H1 (cell line): ENCODE data around the gene SMAD7. TPM values are rescaled to one million over a fixed set of nuclear protein-coding genes. Genes with fewer than 3 reads are reported as not detected.
"Not testable (repeated sequence)": the region's sequence is repeated elsewhere in the genome, so short reads cannot be mapped to it uniquely, and the experiment has no call there.

Experiments
- CTCF ChIA-PET: fragments of 300-600 bp; sonication (Branson Sonifier 250); formaldehyde crosslinking; loops from one replicate; lab custom pipeline; 2021; ENCODE audit not compliant: partially characterized antibody; lab: Charles Lee
- POLR2A ChIA-PET: fragments of 300-600 bp; sonication (Branson Sonifier 250); formaldehyde crosslinking; loops from one replicate; lab custom pipeline; 2021; ENCODE audit warnings: inconsistent platforms; ENCODE audit not compliant: partially characterized antibody; lab: Charles Lee
- DNase-seq, 2 experiments: peaks; one replicate each; pipeline versions ENCODE4 v3.0.0 to v3.0.0-alpha.2; 2010 to 2022; ENCODE audit warnings: low spot score in 2 of 2, low read depth in 1 of 2, mixed read lengths in 1 of 2
- FAIRE-seq: peaks from 2 replicates; lab custom pipeline; 2011; peaks lifted over from hg19 to GRCh38; lab: Jason Lieb, UNC
- H2AFZ ChIP-seq: 2 replicates; pipeline ENCODE4 v1.8.1; 2012; ENCODE audit warnings: low read length, inconsistent platforms
- H2AK5ac ChIP-seq: 2 replicates; pipeline ENCODE4 v1.6.1; 2013; ENCODE audit warnings: low read depth, low read length
- H2BK120ac ChIP-seq: replicated peaks from 2 replicates; pipeline ENCODE3; 2013; ENCODE audit warnings: low read depth, low read length, inconsistent platforms
- H2BK12ac ChIP-seq: 2 replicates; pipeline ENCODE4 v1.6.1; 2013; ENCODE audit warnings: low read depth, low read length
- H2BK15ac ChIP-seq: 2 replicates; pipeline ENCODE4 v1.6.1; 2013; ENCODE audit warnings: low read length
- H2BK20ac ChIP-seq: 2 replicates; pipeline ENCODE4 v1.6.1; 2013; ENCODE audit warnings: low read length
- H2BK5ac ChIP-seq: 2 replicates; pipeline ENCODE4 v1.6.1; 2013; ENCODE audit warnings: low read depth, low read length
- H3K14ac ChIP-seq: 2 replicates; pipeline ENCODE4 v1.6.1; 2013; ENCODE audit warnings: inconsistent platforms; ENCODE audit not compliant: insufficient read length
- H3K18ac ChIP-seq: 2 replicates; pipeline ENCODE4 v1.6.1; 2013; ENCODE audit warnings: low read length; ENCODE audit errors: extremely low read depth
- H3K23ac ChIP-seq: 2 replicates; pipeline ENCODE4 v1.6.1; 2013; ENCODE audit warnings: inconsistent platforms; ENCODE audit not compliant: insufficient read length
- H3K23me2 ChIP-seq: 2 replicates; pipeline ENCODE4 v1.6.1; 2013; ENCODE audit warnings: low read depth, low read length
- H3K27ac ChIP-seq: 2 replicates; pipeline ENCODE4 v1.6.1; 2011; ENCODE audit warnings: low read depth, low read length, inconsistent platforms
- H3K27me3 ChIP-seq, 4 experiments: replicated peaks in 1 of 4; 1 replicate in 1 of 4; 2 replicates in 3 of 4; pipeline versions ENCODE4 v1.6.1 to v1.8.1; 2011 to 2013; ENCODE audit warnings: low read length in 3 of 4, mild to moderate bottlenecking in 3 of 4, inconsistent platforms in 2 of 4, mixed read lengths in 2 of 4, moderate library complexity in 1 of 4; ENCODE audit not compliant: control insufficient read depth in 3 of 4, insufficient read depth in 3 of 4; ENCODE audit errors: extremely low read depth in 1 of 4
- H3K36me3 ChIP-seq, 4 experiments: 2 replicates each; pipeline versions ENCODE4 v1.6.1 to v1.8.1; 2011 to 2013; ENCODE audit warnings: mild to moderate bottlenecking in 4 of 4, low read length in 3 of 4, moderate library complexity in 2 of 4, control low read depth in 1 of 4, inconsistent platforms in 1 of 4; ENCODE audit not compliant: insufficient read depth in 4 of 4, control insufficient read depth in 2 of 4
- H3K4ac ChIP-seq: replicated peaks from 2 replicates; pipeline ENCODE3; 2013; ENCODE audit warnings: low read length, low read depth, mixed read lengths, inconsistent platforms; ENCODE audit not compliant: insufficient read length
- H3K4me1 ChIP-seq, 4 experiments: replicated peaks in 1 of 4; 1 replicate in 1 of 4; 2 replicates in 3 of 4; pipeline versions ENCODE4 v1.6.1 to v1.8.1; 2011 to 2013; ENCODE audit warnings: low read length in 3 of 4, inconsistent platforms in 2 of 4, mixed read lengths in 1 of 4; ENCODE audit not compliant: insufficient read depth in 4 of 4, control insufficient read depth in 3 of 4
- H3K4me2 ChIP-seq, 2 experiments: 2 replicates each; pipeline versions ENCODE4 v1.6.1 to v1.8.1; 2011 to 2013; ENCODE audit warnings: low read depth in 2 of 2, low read length in 2 of 2, control low read depth in 1 of 2, inconsistent platforms in 1 of 2, mild to moderate bottlenecking in 1 of 2; ENCODE audit not compliant: insufficient read depth in 1 of 2
- H3K4me3 ChIP-seq, 4 experiments: fragments of 200-600, 300-600 bp in 1 of 4; sonication (generic), shearing (Covaris generic), sonication (Bioruptor Twin) in 1 of 4; 2 replicates each; pipeline versions ENCODE4 v1.5.1 to v1.8.1; 2011 to 2016; ENCODE audit warnings: low read length in 4 of 4, low read depth in 3 of 4, control low read depth in 2 of 4, inconsistent platforms in 2 of 4, mild to moderate bottlenecking in 2 of 4, mixed read lengths in 1 of 4, moderate library complexity in 1 of 4; ENCODE audit not compliant: insufficient read depth in 2 of 4; ENCODE audit errors: extremely low read depth in 1 of 4
- H3K56ac ChIP-seq: replicated peaks from 2 replicates; pipeline ENCODE3; 2013; ENCODE audit warnings: low read depth, mild to moderate bottlenecking, mixed read lengths, low read length, inconsistent platforms; ENCODE audit not compliant: insufficient read length
- H3K79me1 ChIP-seq: 2 replicates; pipeline ENCODE4 v1.6.1; 2013; ENCODE audit warnings: low read depth, low read length, control low read depth
- H3K79me2 ChIP-seq, 2 experiments: 2 replicates each; pipeline versions ENCODE4 v1.6.1 to v1.8.1; 2012 to 2013; ENCODE audit warnings: low read length in 2 of 2, mild to moderate bottlenecking in 2 of 2, inconsistent platforms in 1 of 2; ENCODE audit not compliant: insufficient read depth in 2 of 2, control insufficient read depth in 1 of 2
- H3K9ac ChIP-seq, 4 experiments: replicated peaks in 1 of 4; 1 replicate in 1 of 4; 2 replicates in 3 of 4; pipeline versions ENCODE4 v1.6.1 to v1.8.1; 2011 to 2013; ENCODE audit warnings: low read depth in 3 of 4, low read length in 3 of 4, control low read depth in 2 of 4, mild to moderate bottlenecking in 2 of 4, moderate library complexity in 2 of 4, inconsistent platforms in 1 of 4; ENCODE audit errors: extremely low read depth in 1 of 4
- H3K9me3 ChIP-seq, 2 experiments: 2 replicates each; pipeline versions ENCODE4 v1.6.1 to v1.8.1; 2012 to 2013; ENCODE audit warnings: mild to moderate bottlenecking in 2 of 2, moderate library complexity in 2 of 2, control low read depth in 1 of 2, inconsistent platforms in 1 of 2, low read depth in 1 of 2, low read length in 1 of 2, mixed read lengths in 1 of 2; ENCODE audit not compliant: insufficient read depth in 2 of 2
- H4K20me1 ChIP-seq, 2 experiments: replicated peaks in 1 of 2; 2 replicates each; pipeline versions ENCODE3 to v1.8.1; 2011 to 2013; ENCODE audit warnings: inconsistent platforms in 2 of 2, low read length in 2 of 2, mild to moderate bottlenecking in 1 of 2; ENCODE audit not compliant: insufficient read depth in 2 of 2, control insufficient read depth in 1 of 2
- H4K5ac ChIP-seq: 2 replicates; pipeline ENCODE4 v1.6.1; 2013; ENCODE audit warnings: low read length, low read depth, mixed read lengths, inconsistent platforms; ENCODE audit not compliant: insufficient read length
- H4K8ac ChIP-seq: 2 replicates; pipeline ENCODE4 v1.8.0; 2013; ENCODE audit warnings: mild to moderate bottlenecking, moderate library complexity, low read length, inconsistent platforms; ENCODE audit not compliant: insufficient read depth; ENCODE audit errors: extremely low read depth
- H4K91ac ChIP-seq: replicated peaks from 2 replicates; pipeline ENCODE3; 2013; ENCODE audit warnings: low read length, mixed read lengths, inconsistent platforms; ENCODE audit not compliant: insufficient read length
- WGBS, 2 experiments: shearing (Covaris generic) in 1 of 2; methylation state at CpG; one replicate each; pipeline versions ENCODE4 v1.1.6 to v1.1.7; 2013 to 2015; ENCODE audit warnings: low lambda C conversion rate in 2 of 2, mixed read lengths in 2 of 2, inconsistent platforms in 1 of 2, low coverage in 1 of 2, missing lambda C conversion rate in 1 of 2; ENCODE audit not compliant: insufficient replicate concordance in 2 of 2, insufficient coverage in 1 of 2, insufficient read length in 1 of 2; ENCODE audit errors: extremely low coverage in 1 of 2, missing lambda C conversion rate in 1 of 2; 5-methylcytosine and 5-hydroxymethylcytosine counted together
- polyA plus RNA-seq, 7 experiments: library from polyadenylated mRNA; depleted of rRNA in 3 of 7; stranded (reverse) in 5 of 7; unstranded in 2 of 7; fragments of >200 nt in 5 of 7; fragments of 200-250 nt in 2 of 7; gene quantifications; 1 replicate in 5 of 7; 2 replicates in 1 of 7; 4 replicates in 1 of 7; pipeline versions ENCODE4 v1.2.1 to v1.2.3, GENCODE V29; 2011 to 2013; ENCODE audit warnings: missing spikeins in 2 of 7, mixed read lengths in 2 of 7
- total RNA-seq: library from RNA; stranded (reverse); fragmentation: NEBNext Ultra II Directional; extraction: Animal tissue kit (Norgen Biotek cat#: 25700); gene quantifications from 2 replicates; pipeline ENCODE4 v1.2.1, GENCODE V29; 2021

Gene SMAD7
- total and polyA plus RNA-seq, 2 of the 8 experiments (the other 6 are each of a cell fraction or from before 2014, with no cell fraction given) = 6.5 to 15.5 TPM

DNA sequence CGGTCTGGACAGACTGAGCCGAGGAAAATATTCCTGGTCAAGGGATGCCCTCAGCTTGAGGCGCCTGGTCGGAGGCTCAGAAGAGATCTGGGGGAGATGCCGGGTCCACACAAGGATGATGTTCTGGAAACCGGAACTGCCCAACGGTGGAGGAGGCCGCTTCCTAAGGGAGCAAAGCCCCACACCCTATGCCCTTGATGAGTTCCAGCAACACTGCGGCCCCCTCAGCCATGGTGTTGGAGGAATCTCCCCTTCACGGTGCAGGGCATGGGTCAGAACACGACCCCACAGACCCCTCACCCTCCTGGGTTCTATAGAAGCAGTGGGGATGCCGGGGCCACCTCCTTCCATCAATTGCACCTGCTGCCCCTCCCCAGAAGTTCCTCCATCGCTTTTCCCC, 79.8 kb downstream of the SMAD7 start:
- H3K4me3 ChIP-seq, H3K36me3 ChIP-seq, H3K4ac ChIP-seq, H2BK5ac ChIP-seq, H2BK12ac ChIP-seq, H3K18ac ChIP-seq, H3K23me2 ChIP-seq, H3K14ac ChIP-seq, H2BK20ac ChIP-seq, H3K56ac ChIP-seq, DNase-seq, H4K91ac ChIP-seq, H2AFZ ChIP-seq, H3K79me2 ChIP-seq, H3K27me3 ChIP-seq, H2AK5ac ChIP-seq, H4K8ac ChIP-seq, H3K27ac ChIP-seq, FAIRE-seq, H4K20me1 ChIP-seq, H2BK120ac ChIP-seq, H3K79me1 ChIP-seq, H2BK15ac ChIP-seq, H3K9ac ChIP-seq, H4K5ac ChIP-seq, H3K23ac ChIP-seq, CTCF ChIA-PET, H3K4me1 ChIP-seq, H3K9me3 ChIP-seq, H3K4me2 ChIP-seq: not testable (repeated sequence)
- POLR2A ChIA-PET = interaction anchor here (1.7 kb wide), 1 partner anchor 11 kb away, joined by 5 read pairs; no protein-coding TSS in a partner anchor
- 88% methylated on average over 13 of the region's 13 CpGs; no CpG with 5 or more reads in 1 of the 2 experiments for WGBS, 2 experiments
